Measurements from ENCODE around the gene CDC5L. TPM values are rescaled to one million over a fixed set of nuclear protein-coding genes. Genes with fewer than 3 reads are reported as not detected.

Gene CDC5L
- total and polyA plus RNA-seq, 2 of the 13 experiments (the other 11 are each of a cell fraction or from before 2014, with no cell fraction given), result 11.0 to 34.2 TPM

GRCh38 chr6:44496665-44497369 lies 109.3 kb downstream of the CDC5L start (continued):
- TF ChIP-seq BCL3 (CRISPR knock-in tag; IDR thresholded peaks at IDR 0.05), result no peak
- TF ChIP-seq CREB1 (IDR thresholded peaks at IDR 0.05), result no peak
- TF ChIP-seq CREB1 (CRISPR knock-in tag; IDR thresholded peaks at IDR 0.05), result no peak
- no peak for TF ChIP-seq ZNF276 (CRISPR knock-in tag; IDR thresholded peaks at IDR 0.05; ENCODE audit: low read depth)
- TF ChIP-seq TOE1 (CRISPR knock-in tag; IDR thresholded peaks at IDR 0.05), result no peak
- no peak for TF ChIP-seq NFIC (IDR thresholded peaks at IDR 0.05; ENCODE audit: low read length)
- no peak for TF ChIP-seq GMEB1 (CRISPR knock-in tag; IDR thresholded peaks at IDR 0.05; ENCODE audit: borderline replicate concordance)
- TF ChIP-seq MLX (CRISPR knock-in tag; IDR thresholded peaks at IDR 0.05), result no peak
- no peak for TF ChIP-seq SP2 (CRISPR knock-in tag; IDR thresholded peaks at IDR 0.05)
- no peak for TF ChIP-seq ZNF367 (CRISPR knock-in tag; IDR thresholded peaks at IDR 0.05; ENCODE audit: borderline replicate concordance)
- TF ChIP-seq ZNF101 (CRISPR knock-in tag; IDR thresholded peaks at IDR 0.05; ENCODE audit: borderline replicate concordance, low read depth), result no peak
- TF ChIP-seq ZNF709 (CRISPR knock-in tag; IDR thresholded peaks at IDR 0.05), result no peak
